GM23248 (cell line): ENCODE measurements around the gene GRN. TPM values are rescaled to one million over a fixed set of nuclear protein-coding genes. Genes with fewer than 3 reads are reported as not detected.
A peak's percentile ranks its signal among the peaks of the same experiment; 100 is the strongest.

Experiments used
- DNase-seq: peaks from one replicate; pipeline ENCODE4 v3.0.0-alpha.2; 2015
- H2AFZ ChIP-seq: fragments of 200-600 bp; sonication (generic); 2 replicates; pipeline ENCODE4 v1.6.1; 2016; ENCODE audit warnings: antibody characterized with exemption
- H3F3A ChIP-seq: fragments of 200-600 bp; sonication (generic); 2 replicates; pipeline ENCODE4 v1.6.1; 2016; ENCODE audit warnings: mild to moderate bottlenecking, antibody characterized with exemption, mixed run types; ENCODE audit not compliant: insufficient read depth
- H3K27ac ChIP-seq: fragments of 200-600 bp; sonication (generic); 2 replicates; pipeline ENCODE4 v1.5.1; 2016; ENCODE audit warnings: mild to moderate bottlenecking
- H3K27me3 ChIP-seq: fragments of 200-600 bp; sonication (generic); replicated peaks from 2 replicates; pipeline ENCODE4 v1.6.1; 2016; ENCODE audit warnings: mild to moderate bottlenecking; ENCODE audit not compliant: insufficient read depth
- H3K36me3 ChIP-seq: fragments of 200-600 bp; sonication (generic); 2 replicates; pipeline ENCODE4 v1.6.1; 2016; ENCODE audit warnings: low read depth, mild to moderate bottlenecking
- H3K4me1 ChIP-seq: fragments of 200-600 bp; sonication (generic); 2 replicates; pipeline ENCODE4 v1.6.1; 2016; ENCODE audit warnings: mild to moderate bottlenecking; ENCODE audit not compliant: insufficient read depth
- H3K4me2 ChIP-seq: fragments of 200-600 bp; sonication (generic); one replicate; pipeline ENCODE4 v1.6.1; 2016; ENCODE audit warnings: mild to moderate bottlenecking; ENCODE audit not compliant: unreplicated experiment
- H3K4me3 ChIP-seq: fragments of 200-600 bp; sonication (generic); 2 replicates; pipeline ENCODE4 v1.5.1; 2016; ENCODE audit warnings: mild to moderate bottlenecking
- H3K79me2 ChIP-seq: fragments of 200-600 bp; sonication (generic); 2 replicates; pipeline ENCODE4 v1.6.1; 2016; ENCODE audit warnings: mild to moderate bottlenecking; ENCODE audit not compliant: insufficient read depth
- H3K9ac ChIP-seq: fragments of 200-600 bp; sonication (generic); 2 replicates; pipeline ENCODE4 v1.6.1; 2016; ENCODE audit warnings: mild to moderate bottlenecking
- H3K9me2 ChIP-seq: fragments of 200-600 bp; sonication (generic); 2 replicates; pipeline ENCODE4 v1.6.1; 2016; ENCODE audit warnings: mixed run types, mild to moderate bottlenecking, moderate library complexity; ENCODE audit not compliant: insufficient read depth
- H3K9me3 ChIP-seq: fragments of 200-600 bp; sonication (generic); one replicate; pipeline ENCODE4 v1.6.1; 2017; ENCODE audit warnings: low read depth
- H4K20me1 ChIP-seq: fragments of 200-600 bp; sonication (generic); 2 replicates; pipeline ENCODE4 v1.6.0; 2016; ENCODE audit not compliant: insufficient read depth
- EZH2 ChIP-seq: fragments of 200-600 bp; sonication (generic); IDR thresholded peaks from 2 replicates; pipeline ENCODE4 v1.6.1; 2018; ENCODE audit warnings: antibody characterized with exemption, mild to moderate bottlenecking; ENCODE audit not compliant: insufficient read depth, poor library complexity, severe bottlenecking
- EZH2phosphoT487 ChIP-seq: fragments of 200-600 bp; sonication (generic); IDR thresholded peaks from 2 replicates; pipeline ENCODE4 v1.6.1; 2018; ENCODE audit warnings: antibody characterized with exemption, moderate library complexity, mild to moderate bottlenecking, low read depth; ENCODE audit not compliant: insufficient read depth
- WGBS, 2 experiments: methylation state at CpG; one replicate each; pipeline ENCODE4 v1.1.6; 2015 to 2017; ENCODE audit warnings: low lambda C conversion rate in 2 of 2, low coverage in 1 of 2; ENCODE audit errors: missing lambda C conversion rate in 2 of 2; 5-methylcytosine and 5-hydroxymethylcytosine counted together
- in situ Hi-C: fragments of 300-500 bp; cut with MboI; formaldehyde crosslinking; loops from 2 replicates; pipeline ENCODE4 v1.15.0; 2020
- polyA plus RNA-seq: library from polyadenylated mRNA; unstranded; fragments of >200 nt; fragmentation: Nextera tagmentation; extraction: Ambion mirVana; gene quantifications from 2 replicates; pipeline ENCODE4 v1.2.1, GENCODE V29; 2016
- total RNA-seq: library from RNA; depleted of rRNA; stranded (reverse); fragments of >200 nt; shearing (Covaris generic); gene quantifications from 2 replicates; pipeline ENCODE4 v1.2.3, GENCODE V29; 2014

GRN gene
- total and polyA plus RNA-seq, 2 experiments from 2014 or later = 410 to 440 TPM

GRCh38 chr17:44308320-44308818 is 36.7 kb upstream of the GRN start, which contains the start of gene RUNDC3A:
RUNDC3A (plus strand) TSS chr17:44308601; CDS start chr17:44308833, 232 bp downstream.
- Histone ChIP-seq H3K4me1 (no peaks in the 10 kb centered on the region), H3K9me3 (no peaks in the 10 kb centered on the region), H3F3A (no peaks in the 10 kb centered on the region), H3K4me3 (peak within 1 kb of the TSS; percentile 68), H3K9ac (no peak within 1 kb of the TSS), H4K20me1 (no peaks in the 10 kb centered on the region), H3K9me2 (no peaks in the 10 kb centered on the region), H3K27me3 (peaks cover 18% of the 10 kb centered on the region; the same call in 1 of the 2 replicates), H3K4me2 (peak within 1 kb of the TSS; percentile 69), H2AFZ (no peak within 1 kb of the TSS), H3K27ac (no peak within 1 kb of the TSS), H3K79me2 (no peaks in the 10 kb centered on the region), H3K36me3 (no peaks in the 10 kb centered on the region)
- WGBS, 2 experiments = 0 to 4% methylated on average over 8 to 33 of the region's 39 CpGs
- peak; percentile 82 for DNase-seq
- in situ Hi-C loops = no loop called here
- no peak for TF ChIP-seq EZH2
- no peak for TF ChIP-seq EZH2phosphoT487

- no peaks in the 10 kb centered on the region for H3K9me2 ChIP-seq
- H3K4me3 ChIP-seq = no peak overlapping the region
- H2AFZ ChIP-seq = no peak overlapping the region
- no peaks in the 10 kb centered on the region for H4K20me1 ChIP-seq
- no peaks in the 10 kb centered on the region for H3K9me3 ChIP-seq
- H3K4me2 ChIP-seq = peak overlapping the region; percentile 69
- DNase-seq = no peak
- peaks cover 17% of the 10 kb centered on the region; the same call in 1 of the 2 replicates for H3K27me3 ChIP-seq
- H3K4me1 ChIP-seq = no peaks in the 10 kb centered on the region
- no peak overlapping the region for H3K27ac ChIP-seq
- 0 to 2% methylated on average over 5 to 15 of the region's 15 CpGs for WGBS, 2 experiments
- in situ Hi-C loops = no loop called here
- H3F3A ChIP-seq = no peaks in the 10 kb centered on the region
- TF ChIP-seq EZH2phosphoT487 (no peak), EZH2 (no peak)
- no peaks in the 10 kb centered on the region for H3K79me2 ChIP-seq
- H3K9ac ChIP-seq = no peak overlapping the region
- H3K36me3 ChIP-seq = no peaks in the 10 kb centered on the region
These were observed 36.2 kb upstream of the GRN start for GRCh38 chr17:44308865-44309264.

GRCh38 chr17:44309472-44309871 is 35.6 kb upstream of the GRN start:
- Histone ChIP-seq H3K4me2 (no peak overlapping the region), H3K9ac (no peak overlapping the region), H3K36me3 (no peaks in the 10 kb centered on the region), H3K9me3 (no peaks in the 10 kb centered on the region), H3K9me2 (no peaks in the 10 kb centered on the region), H3K4me3 (no peak overlapping the region), H4K20me1 (no peaks in the 10 kb centered on the region), H3K27me3 (peaks cover 14% of the 10 kb centered on the region; the same call in 1 of the 2 replicates), H2AFZ (no peak overlapping the region), H3F3A (no peaks in the 10 kb centered on the region), H3K27ac (no peak overlapping the region), H3K79me2 (no peaks in the 10 kb centered on the region), H3K4me1 (no peaks in the 10 kb centered on the region)
- TF ChIP-seq EZH2phosphoT487 = no peak
- TF ChIP-seq EZH2 = no peak
- no peak for DNase-seq
- in situ Hi-C loops = no loop called here
- 27 to 41% methylated on average over 5 of the region's 5 CpGs for WGBS, 2 experiments

GRCh38 chr17:44310188-44310587 is 34.9 kb upstream of the GRN start:
- Histone ChIP-seq H2AFZ (no peak overlapping the region), H4K20me1 (no peaks in the 10 kb centered on the region), H3K27me3 (peaks cover 19% of the 10 kb centered on the region; the same call in 1 of the 2 replicates), H3K27ac (no peak overlapping the region), H3K79me2 (no peaks in the 10 kb centered on the region), H3F3A (no peaks in the 10 kb centered on the region), H3K9me2 (no peaks in the 10 kb centered on the region), H3K4me3 (no peak overlapping the region), H3K9me3 (no peaks in the 10 kb centered on the region), H3K36me3 (no peaks in the 10 kb centered on the region), H3K9ac (no peak overlapping the region), H3K4me2 (no peak overlapping the region), H3K4me1 (no peaks in the 10 kb centered on the region)
- in situ Hi-C loops = no loop called here
- no peak for DNase-seq
- WGBS, 2 experiments = 64 to 65% methylated on average over 2 of the region's 2 CpGs
- no peak for TF ChIP-seq EZH2
- TF ChIP-seq EZH2phosphoT487 = no peak
